HL-60 (cell line): ENCODE data around the gene ARHGAP30.

Source experiments
- CTCF ChIP-seq: IDR thresholded peaks from one replicate; pipeline ENCODE4 v1.5.1; 2011; ENCODE audit warnings: low read length, control low read depth, inconsistent platforms; ENCODE audit not compliant: insufficient read depth
- GABPA ChIP-seq: IDR thresholded peaks from 2 replicates; pipeline ENCODE4 v1.6.1; 2012; ENCODE audit warnings: low read depth

DNA sequence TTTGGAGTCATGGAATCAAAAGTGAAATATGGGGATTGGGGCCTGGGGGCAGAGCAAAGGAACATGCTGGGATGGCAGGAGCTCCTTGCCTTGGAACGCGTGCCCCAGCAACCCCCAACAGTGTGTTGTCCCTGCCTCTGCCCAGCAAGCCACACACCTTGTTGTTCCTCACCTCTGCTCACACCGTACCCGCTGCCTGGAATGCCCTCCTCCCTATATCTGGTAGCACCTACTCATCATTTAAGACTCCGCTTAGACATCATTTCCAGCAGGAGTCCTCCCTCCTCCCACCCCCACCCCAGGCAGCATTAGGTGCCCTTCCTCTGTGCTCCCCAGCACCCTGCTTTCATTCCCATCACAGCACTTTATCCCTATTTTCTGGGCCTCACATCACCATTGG is 11.8 kb upstream of the ARHGAP30 start:
- TF ChIP-seq CTCF (no peak), GABPA (no peak)
